Keratinocyte (primary cell): ENCODE results near the gene GRM1. TPM values are rescaled to one million over a fixed set of nuclear protein-coding genes. Genes with fewer than 3 reads are reported as not detected.

Experiments used
- DNase-seq: peaks from one replicate; pipeline ENCODE4 v3.0.0-alpha.2; 2011; ENCODE audit warnings: low read depth, missing footprints, low spot score
- FAIRE-seq: peaks from 2 replicates; lab custom pipeline; 2011; peaks lifted over from hg19 to GRCh38; lab: Jason Lieb, UNC
- H2AFZ ChIP-seq: 2 replicates; pipeline ENCODE4 v1.6.0; 2012; ENCODE audit warnings: low read length, control low read depth, inconsistent platforms; ENCODE audit not compliant: control insufficient read depth
- H3K27ac ChIP-seq: 2 replicates; pipeline ENCODE4 v1.5.1; 2011; ENCODE audit warnings: low read length; ENCODE audit not compliant: control insufficient read depth, insufficient read depth
- H3K27me3 ChIP-seq: 3 replicates; pipeline ENCODE4 v1.6.0; 2011; ENCODE audit warnings: low read length; ENCODE audit not compliant: control insufficient read depth, insufficient read depth; ENCODE audit errors: extremely low read depth
- H3K36me3 ChIP-seq, 2 experiments: 2 replicates in 1 of 2; 3 replicates in 1 of 2; pipeline ENCODE4 v1.5.1; 2011; ENCODE audit warnings: low read length in 2 of 2, mild to moderate bottlenecking in 1 of 2; ENCODE audit not compliant: control insufficient read depth in 2 of 2, insufficient read depth in 2 of 2; ENCODE audit errors: extremely low read depth in 1 of 2
- H3K4me1 ChIP-seq: 3 replicates; pipeline ENCODE4 v1.5.1; 2011; ENCODE audit warnings: low read length; ENCODE audit not compliant: control insufficient read depth, insufficient read depth; ENCODE audit errors: extremely low read depth
- H3K4me2 ChIP-seq: 3 replicates; pipeline ENCODE4 v1.6.0; 2011; ENCODE audit warnings: low read depth, low read length; ENCODE audit not compliant: control insufficient read depth, insufficient read depth; ENCODE audit errors: extremely low read depth
- H3K4me3 ChIP-seq, 3 experiments: fragments of 200-600 bp in 1 of 3; sonication (generic) in 1 of 3; 2 replicates in 2 of 3; 3 replicates in 1 of 3; pipeline ENCODE4 v1.5.1; 2011 to 2016; ENCODE audit warnings: low read length in 3 of 3, mild to moderate bottlenecking in 3 of 3, control low read depth in 2 of 3, inconsistent platforms in 1 of 3, low read depth in 1 of 3, mixed read lengths in 1 of 3, mixed run types in 1 of 3, moderate library complexity in 1 of 3; ENCODE audit not compliant: control insufficient read depth in 2 of 3, insufficient read depth in 2 of 3; ENCODE audit errors: extremely low read depth in 1 of 3
- H3K79me2 ChIP-seq: 2 replicates; pipeline ENCODE4 v1.6.0; 2012; ENCODE audit warnings: low read length; ENCODE audit not compliant: control insufficient read depth, insufficient read depth
- H3K9ac ChIP-seq: 3 replicates; pipeline ENCODE4 v1.6.0; 2011; ENCODE audit warnings: low read length; ENCODE audit not compliant: control insufficient read depth, insufficient read depth; ENCODE audit errors: extremely low read depth
- H3K9me1 ChIP-seq: 3 replicates; pipeline ENCODE4 v1.6.0; 2011; ENCODE audit warnings: low read length; ENCODE audit not compliant: control insufficient read depth, insufficient read depth; ENCODE audit errors: extremely low read depth
- H3K9me3 ChIP-seq: 2 replicates; pipeline ENCODE4 v1.5.1; 2012; ENCODE audit warnings: low read depth, low read length; ENCODE audit not compliant: control insufficient read depth
- H4K20me1 ChIP-seq: 3 replicates; pipeline ENCODE4 v1.6.0; 2011; ENCODE audit warnings: low read length; ENCODE audit not compliant: control insufficient read depth, insufficient read depth; ENCODE audit errors: extremely low read depth
- CTCF ChIP-seq, 3 experiments: IDR thresholded peaks in 1 of 3; conservative IDR thresholded peaks in 1 of 3; optimal IDR thresholded peaks in 1 of 3; 2 replicates in 2 of 3; 3 replicates in 1 of 3; pipeline versions ENCODE3 to v1.5.1; 2011; ENCODE audit warnings: low read length in 3 of 3, mild to moderate bottlenecking in 3 of 3, moderate library complexity in 2 of 3, control low read depth in 1 of 3, inconsistent platforms in 1 of 3; ENCODE audit not compliant: insufficient read depth in 2 of 3; ENCODE audit errors: extremely low read depth in 1 of 3
- EZH2 ChIP-seq: IDR thresholded peaks from one replicate; pipeline ENCODE4 v1.6.1; 2012; ENCODE audit warnings: inconsistent platforms, mild to moderate bottlenecking, low read length, moderate library complexity
- dilution Hi-C: fragments of 300-500 bp; cut with MboI; formaldehyde crosslinking; loops from one replicate; pipeline ENCODE4 v1.7.0; 2020; ENCODE audit warnings: low sequenced_read_pairs; ENCODE audit not compliant: extremely low pct_ligation_motif_present
- polyA plus RNA-seq, 5 experiments: library from polyadenylated mRNA; depleted of rRNA in 3 of 5; stranded (reverse) in 3 of 5; stranded (forward) in 1 of 5; unstranded in 1 of 5; fragments of >200 nt; gene quantifications; 1 replicate in 1 of 5; 2 replicates in 3 of 5; 3 replicates in 1 of 5; pipeline versions ENCODE4 v1.2.1 to v1.2.3, GENCODE V29; 2011 to 2012; ENCODE audit warnings: missing spikeins in 2 of 5, low read depth in 1 of 5, low replicate concordance in 1 of 5

GRM1 gene
- polyA plus RNA-seq, 1 donor (not counting 4 experiments of a cell fraction or from before 2014, with no cell fraction given) = not detected

- Histone ChIP-seq H3K79me2 (no peaks in the 10 kb centered on the region), H3K27ac (no peak overlapping the region), H3K9me1 (no peaks in the 10 kb centered on the region), H4K20me1 (no peaks in the 10 kb centered on the region), H3K4me2 (no peak overlapping the region), H3K9me3 (no peaks in the 10 kb centered on the region), H3K9ac (no peak overlapping the region), H3K36me3 (no peaks in the 10 kb centered on the region), H3K27me3 (no peaks in the 10 kb centered on the region), H3K4me3 (no peak overlapping the region), H3K4me1 (no peaks in the 10 kb centered on the region), H2AFZ (no peak overlapping the region)
- DNase-seq (no peak), FAIRE-seq (no peak)
- dilution Hi-C loops = no loop called here
- no peak for TF ChIP-seq EZH2
- TF ChIP-seq CTCF (optimal IDR thresholded peaks at IDR 0.05 in 1 of 3, IDR thresholded peaks at IDR 0.05 in 1 of 3, conservative IDR thresholded peaks at IDR 0.05 in 1 of 3; ENCODE audit: extremely low read depth in 1 of 3, insufficient read depth in 2 of 3, low read length in 3 of 3) = no peak
Observed at GRCh38 chr6:146154197-146154596, 125.3 kb downstream of the GRM1 start.

- FAIRE-seq (no peak), DNase-seq (no peak)
- Histone ChIP-seq H3K27ac (no peak overlapping the region), H3K9ac (no peak overlapping the region), H2AFZ (no peak overlapping the region), H3K27me3 (no peaks in the 10 kb centered on the region), H3K4me3 (no peak overlapping the region), H3K9me1 (no peaks in the 10 kb centered on the region), H3K79me2 (no peaks in the 10 kb centered on the region), H3K4me2 (no peak overlapping the region), H3K9me3 (no peaks in the 10 kb centered on the region), H3K36me3 (no peaks in the 10 kb centered on the region), H4K20me1 (no peaks in the 10 kb centered on the region), H3K4me1 (no peaks in the 10 kb centered on the region)
- TF ChIP-seq EZH2 = no peak
- no peak for TF ChIP-seq CTCF (optimal IDR thresholded peaks at IDR 0.05 in 1 of 3, IDR thresholded peaks at IDR 0.05 in 1 of 3, conservative IDR thresholded peaks at IDR 0.05 in 1 of 3; ENCODE audit: extremely low read depth in 1 of 3, insufficient read depth in 2 of 3, low read length in 3 of 3)
- dilution Hi-C loops = no loop called here
Observed at GRCh38 chr6:146161664-146162063, 132.8 kb downstream of the GRM1 start.
